ENCODE measurements around the gene MYOZ1. TPM values are rescaled to one million over a fixed set of nuclear protein-coding genes. Genes with fewer than 3 reads are reported as not detected.

Gene MYOZ1
- total and polyA plus RNA-seq, 2 of the 8 experiments (the other 6 are each of a cell fraction or from before 2014, with no cell fraction given): 2.6 to 3.3 TPM

- H3K23me2 ChIP-seq (ENCODE audit: low read depth, low read length): no peaks in the 10 kb centered on the region
- no peaks in the 10 kb centered on the region for H3K27me3 ChIP-seq (replicated peaks in 1 of 4; ENCODE audit: control insufficient read depth in 3 of 4, extremely low read depth in 1 of 4, insufficient read depth in 3 of 4, low read length in 3 of 4)
- H3K4me3 ChIP-seq (ENCODE audit: extremely low read depth in 1 of 4, insufficient read depth in 2 of 4, low read depth in 3 of 4, low read length in 4 of 4): no peak overlapping the region
- H3K23ac ChIP-seq (ENCODE audit: insufficient read length): no peak overlapping the region
- no peak overlapping the region for H3K4ac ChIP-seq (replicated peaks; ENCODE audit: insufficient read length, low read depth, low read length)
- DNase-seq (ENCODE audit: low read depth in 1 of 2, low spot score in 2 of 2) (no peak), FAIRE-seq (no peak)
- no peak overlapping the region for H3K56ac ChIP-seq (replicated peaks; ENCODE audit: insufficient read length, low read depth, low read length)
- H2BK12ac ChIP-seq (ENCODE audit: low read depth, low read length): no peak overlapping the region
- no peak overlapping the region for H2BK120ac ChIP-seq (replicated peaks; ENCODE audit: low read depth, low read length)
- H2BK5ac ChIP-seq (ENCODE audit: low read depth, low read length): no peak overlapping the region
- ChIA-PET CTCF (ENCODE audit: partially characterized antibody) (no interaction called here), POLR2A (ENCODE audit: partially characterized antibody) (no interaction called here)
- H3K27ac ChIP-seq (ENCODE audit: low read depth, low read length): no peak overlapping the region
- no peak overlapping the region for H4K5ac ChIP-seq (ENCODE audit: insufficient read length, low read depth, low read length)
- H3K79me1 ChIP-seq (ENCODE audit: low read depth, low read length): no peaks in the 10 kb centered on the region
- no peak overlapping the region for H3K14ac ChIP-seq (ENCODE audit: insufficient read length)
- H3K18ac ChIP-seq (ENCODE audit: extremely low read depth, low read length): no peak overlapping the region
- H3K4me1 ChIP-seq (replicated peaks in 1 of 4; ENCODE audit: control insufficient read depth in 3 of 4, insufficient read depth in 4 of 4, low read length in 3 of 4): peaks cover 2 to 9% (median 5%) of the 10 kb centered on the region in 4 experiments; a peak in 4 of 7 replicates
- H3K9ac ChIP-seq (replicated peaks in 1 of 4; ENCODE audit: extremely low read depth in 1 of 4, low read depth in 3 of 4, low read length in 3 of 4): no peak overlapping the region
- H4K91ac ChIP-seq (replicated peaks; ENCODE audit: insufficient read length, low read length): no peak overlapping the region
- no peak overlapping the region for H4K8ac ChIP-seq (ENCODE audit: extremely low read depth, insufficient read depth, low read length)
- peaks cover 0 to 3% of the 10 kb centered on the region in 2 experiments; a peak in 1 of 4 replicates for H3K9me3 ChIP-seq (ENCODE audit: insufficient read depth in 2 of 2, low read depth in 1 of 2, low read length in 1 of 2)
- no peak overlapping the region for H2BK15ac ChIP-seq (ENCODE audit: low read length)
- no peak overlapping the region for H2AK5ac ChIP-seq (ENCODE audit: low read depth, low read length)
- no peaks in the 10 kb centered on the region for H3K36me3 ChIP-seq (ENCODE audit: control insufficient read depth in 2 of 4, insufficient read depth in 4 of 4, low read length in 3 of 4)
- H2AFZ ChIP-seq (ENCODE audit: low read length): no peak overlapping the region
- no peaks in the 10 kb centered on the region for H4K20me1 ChIP-seq (replicated peaks in 1 of 2; ENCODE audit: control insufficient read depth in 1 of 2, insufficient read depth in 2 of 2, low read length in 2 of 2)
- 86% methylated on average over 1 of the region's 1 CpG; no CpG with 5 or more reads in 1 of the 2 experiments for WGBS, 2 experiments (ENCODE audit: extremely low coverage in 1 of 2, insufficient coverage in 1 of 2, insufficient read length in 1 of 2, insufficient replicate concordance in 2 of 2, low coverage in 1 of 2, low lambda C conversion rate in 2 of 2, missing lambda C conversion rate in 1 of 2)
- H2BK20ac ChIP-seq (ENCODE audit: low read length): no peak overlapping the region
- peaks cover 0 to 72% of the 10 kb centered on the region in 2 experiments; a peak in 3 of 4 replicates for H3K79me2 ChIP-seq (ENCODE audit: control insufficient read depth in 1 of 2, insufficient read depth in 2 of 2, low read length in 2 of 2)
- H3K4me2 ChIP-seq (ENCODE audit: insufficient read depth in 1 of 2, low read depth in 2 of 2, low read length in 2 of 2): no peak overlapping the region
- TF ChIP-seq KDM5A (IDR thresholded peaks at IDR 0.05; ENCODE audit: low read length) (no peak), BRCA1 (IDR thresholded peaks at IDR 0.05; ENCODE audit: low read depth, low read length) (no peak), TCF12 (IDR thresholded peaks at IDR 0.05; ENCODE audit: low read depth, low read length) (no peak), KDM4A (IDR thresholded peaks at IDR 0.05; ENCODE audit: low read depth, low read length, severe bottlenecking) (no peak), TBP (IDR thresholded peaks at IDR 0.05; ENCODE audit: low read depth, low read length) (no peak)
These were observed 54.7 kb downstream of the MYOZ1 start for GRCh38 chr10:73586583-73586984.
